Measurements from ENCODE around the gene NFAT5. TPM values are rescaled to one million over a fixed set of nuclear protein-coding genes. Genes with fewer than 3 reads are reported as not detected.
"Not testable (repeated sequence)": the region's sequence is repeated elsewhere in the genome, so short reads cannot be mapped to it uniquely, and the experiment has no call there.

NFAT5 gene
- 9.5 TPM for polyA plus RNA-seq

GRCh38 chr16:69565671-69566239 lies at the start of gene NFAT5:
NFAT5 (plus strand) TSS chr16:69565966; CDS start chr16:69566302, 336 bp downstream.
- Mint-ChIP-seq H3K4me3 (peak within 1 kb of the TSS; percentile 95 to 100 (median 99)), H3K27me3 (no peaks in the 10 kb centered on the region), H3K4me1 (peaks cover 30 to 32% (median 31%) of the 10 kb centered on the region in 3 donors), H3K9me3 (no peaks in the 10 kb centered on the region), H3K27ac (peak within 1 kb of the TSS; percentile 96 to 100 (median 98)), H3K36me3 (no peaks in the 10 kb centered on the region)

- H3K27me3 Mint-ChIP-seq, H3K4me3 Mint-ChIP-seq, H3K36me3 Mint-ChIP-seq, H3K27ac Mint-ChIP-seq, H3K9me3 Mint-ChIP-seq: not testable (repeated sequence)
- peaks cover 7 to 12% (median 8%) of the 10 kb centered on the region in 3 donors for H3K4me1 Mint-ChIP-seq
Observed at GRCh38 chr16:69517914-69518313, 47.9 kb upstream of the NFAT5 start.

- Mint-ChIP-seq H3K36me3 (peaks cover 4% of the 10 kb centered on the region), H3K4me3 (no peak overlapping the region), H3K9me3 (peaks cover 0 to 3% (median 2%) of the 10 kb centered on the region in 3 donors), H3K4me1 (peaks cover 0 to 1% (median 0%) of the 10 kb centered on the region in 3 donors), H3K27ac (no peak overlapping the region), H3K27me3 (no peaks in the 10 kb centered on the region)
Observed at GRCh38 chr16:69520413-69520799, 45.4 kb upstream of the NFAT5 start.

GRCh38 chr16:69520800-69521602 lies 44.8 kb upstream of the NFAT5 start:
- Mint-ChIP-seq H3K27me3 (no peaks in the 10 kb centered on the region), H3K36me3 (peaks cover 4% of the 10 kb centered on the region), H3K9me3 (peaks cover 0 to 3% (median 2%) of the 10 kb centered on the region in 3 donors), H3K4me1 (peaks cover 0 to 1% (median 0%) of the 10 kb centered on the region in 3 donors), H3K4me3 (no peak overlapping the region), H3K27ac (peak overlapping the region in 1 of 3 donors; percentile 78)

GRCh38 chr16:69522041-69522578 lies 43.7 kb upstream of the NFAT5 start:
- no peak overlapping the region for H3K4me3 Mint-ChIP-seq
- no peaks in the 10 kb centered on the region for H3K27me3 Mint-ChIP-seq
- no peaks in the 10 kb centered on the region for H3K4me1 Mint-ChIP-seq
- H3K9me3 Mint-ChIP-seq: peaks cover 0 to 3% (median 2%) of the 10 kb centered on the region in 3 donors
- peaks cover 4% of the 10 kb centered on the region for H3K36me3 Mint-ChIP-seq
- no peak overlapping the region for H3K27ac Mint-ChIP-seq

GRCh38 chr16:69522732-69523404 lies 42.9 kb upstream of the NFAT5 start:
- peaks cover 0 to 3% (median 2%) of the 10 kb centered on the region in 3 donors for H3K9me3 Mint-ChIP-seq

GRCh38 chr16:69523566-69524305 lies 42.0 kb upstream of the NFAT5 start:
- no peaks in the 10 kb centered on the region for H3K4me1 Mint-ChIP-seq
- no peak overlapping the region for H3K4me3 Mint-ChIP-seq
- peaks cover 4% of the 10 kb centered on the region for H3K36me3 Mint-ChIP-seq
- H3K27me3 Mint-ChIP-seq: no peaks in the 10 kb centered on the region
- peaks cover 0 to 3% (median 2%) of the 10 kb centered on the region in 3 donors for H3K9me3 Mint-ChIP-seq
- H3K27ac Mint-ChIP-seq: no peak overlapping the region

More at GRCh38 chr16:69522732-69523404, 42.9 kb upstream of the NFAT5 start:
- Mint-ChIP-seq H3K36me3 (peaks cover 4% of the 10 kb centered on the region), H3K27ac (no peak overlapping the region), H3K27me3 (no peaks in the 10 kb centered on the region), H3K4me1 (no peaks in the 10 kb centered on the region), H3K4me3 (no peak overlapping the region)

- Mint-ChIP-seq H3K27ac (no peak overlapping the region), H3K4me1 (peaks cover 5 to 10% (median 7%) of the 10 kb centered on the region in 3 donors), H3K9me3 (peaks cover 0 to 3% (median 0%) of the 10 kb centered on the region in 3 donors), H3K36me3 (no peaks in the 10 kb centered on the region), H3K27me3 (peaks cover 4% of the 10 kb centered on the region), H3K4me3 (peak overlapping the region in 1 of 4 donors; percentile 56)
Observed at GRCh38 chr16:69526831-69527655, 38.7 kb upstream of the NFAT5 start.

- Mint-ChIP-seq H3K27me3 (peaks cover 4% of the 10 kb centered on the region), H3K4me1 (peaks cover 5 to 11% (median 10%) of the 10 kb centered on the region in 3 donors), H3K4me3 (no peak overlapping the region), H3K27ac (no peak overlapping the region), H3K9me3 (no peaks in the 10 kb centered on the region), H3K36me3 (peaks cover 2% of the 10 kb centered on the region)
Observed at GRCh38 chr16:69531988-69532387, 33.8 kb upstream of the NFAT5 start.

- Mint-ChIP-seq H3K27ac (no peak overlapping the region), H3K4me1 (peaks cover 7 to 16% (median 12%) of the 10 kb centered on the region in 3 donors), H3K9me3 (no peaks in the 10 kb centered on the region), H3K27me3 (peaks cover 4% of the 10 kb centered on the region), H3K36me3 (peaks cover 2% of the 10 kb centered on the region), H3K4me3 (no peak overlapping the region)
Observed at GRCh38 chr16:69532641-69533455, 32.9 kb upstream of the NFAT5 start.

- peaks cover 4% of the 10 kb centered on the region for H3K27me3 Mint-ChIP-seq
Observed at GRCh38 chr16:69534720-69535119, 31.0 kb upstream of the NFAT5 start.

GRCh38 chr16:69535123-69536050 lies 30.4 kb upstream of the NFAT5 start:
- Mint-ChIP-seq H3K36me3 (peaks cover 2% of the 10 kb centered on the region), H3K27ac (no peak overlapping the region), H3K27me3 (peaks cover 3% of the 10 kb centered on the region), H3K4me3 (no peak overlapping the region), H3K4me1 (peaks cover 5 to 14% (median 11%) of the 10 kb centered on the region in 3 donors), H3K9me3 (no peaks in the 10 kb centered on the region)

More at GRCh38 chr16:69534720-69535119, 31.0 kb upstream of the NFAT5 start:
- Mint-ChIP-seq H3K4me1 (peaks cover 7 to 16% (median 12%) of the 10 kb centered on the region in 3 donors), H3K36me3 (peaks cover 2% of the 10 kb centered on the region), H3K9me3 (no peaks in the 10 kb centered on the region), H3K27ac (peak overlapping the region in 1 of 3 donors; percentile 14), H3K4me3 (no peak overlapping the region)

All from IgD-negative memory B cell (primary cell).